Mesenchymal stem cell (in vitro differentiated cells and primary cell): ENCODE data around the gene NUP214.

Source experiments
- DNase-seq: peaks from one replicate; pipeline ENCODE4 v3.0.0-alpha.2; 2013
- H2AFZ ChIP-seq: one replicate; pipeline ENCODE4 v1.6.1; 2013; ENCODE audit warnings: low read depth, mild to moderate bottlenecking, control low read depth, inconsistent platforms, low read length, moderate library complexity
- H2AK5ac ChIP-seq: 2 replicates; pipeline ENCODE4 v1.6.1; 2013; ENCODE audit warnings: low read length, moderate library complexity, mild to moderate bottlenecking, inconsistent platforms; ENCODE audit not compliant: severe bottlenecking
- H2BK120ac ChIP-seq: one replicate; pipeline ENCODE4 v1.6.1; 2013; ENCODE audit warnings: low read depth, mild to moderate bottlenecking, inconsistent platforms, low read length, moderate library complexity
- H2BK12ac ChIP-seq, 2 experiments: one replicate each; pipeline ENCODE4 v1.6.1; 2013; ENCODE audit warnings: inconsistent platforms in 2 of 2, low read length in 2 of 2, mild to moderate bottlenecking in 2 of 2, moderate library complexity in 2 of 2, control low read depth in 1 of 2
- H2BK15ac ChIP-seq: one replicate; pipeline ENCODE4 v1.6.1; 2013; ENCODE audit warnings: mild to moderate bottlenecking, low read depth, inconsistent platforms; ENCODE audit not compliant: poor library complexity, severe bottlenecking
- H2BK5ac ChIP-seq: 2 replicates; pipeline ENCODE4 v1.6.1; 2013; ENCODE audit warnings: low read depth, mild to moderate bottlenecking, low read length, control low read depth, inconsistent platforms; ENCODE audit not compliant: poor library complexity, severe bottlenecking
- H3K14ac ChIP-seq, 2 experiments: one replicate each; pipeline ENCODE4 v1.6.1; 2013; ENCODE audit warnings: inconsistent platforms in 2 of 2, low read length in 2 of 2, control low read depth in 1 of 2, mild to moderate bottlenecking in 1 of 2, moderate library complexity in 1 of 2
- H3K18ac ChIP-seq, 2 experiments: one replicate each; pipeline ENCODE4 v1.6.1; 2013; ENCODE audit warnings: inconsistent platforms in 2 of 2, low read length in 2 of 2, control low read depth in 1 of 2, low read depth in 1 of 2, mild to moderate bottlenecking in 1 of 2
- H3K23ac ChIP-seq, 2 experiments: one replicate each; pipeline ENCODE4 v1.6.1; 2013; ENCODE audit warnings: inconsistent platforms in 2 of 2, low read length in 2 of 2, mild to moderate bottlenecking in 2 of 2, moderate library complexity in 2 of 2, control low read depth in 1 of 2
- H3K27ac ChIP-seq: 2 replicates; pipeline ENCODE4 v1.5.1; 2013; ENCODE audit warnings: mild to moderate bottlenecking, moderate library complexity, low read length, control low read depth, inconsistent platforms; ENCODE audit not compliant: poor library complexity, severe bottlenecking
- H3K27me3 ChIP-seq, 2 experiments: 2 replicates each; pipeline versions ENCODE4 v1.6.1 to v1.7.0; 2013; ENCODE audit warnings: low read length in 2 of 2, mild to moderate bottlenecking in 2 of 2, moderate library complexity in 2 of 2, control low read depth in 1 of 2, inconsistent platforms in 1 of 2; ENCODE audit not compliant: control insufficient read depth in 1 of 2, insufficient read depth in 1 of 2
- H3K36me3 ChIP-seq, 2 experiments: 2 replicates each; pipeline versions ENCODE4 v1.6.1 to v1.7.0; 2013; ENCODE audit warnings: low read length in 2 of 2, control low read depth in 1 of 2, inconsistent platforms in 1 of 2, low read depth in 1 of 2, mild to moderate bottlenecking in 1 of 2; ENCODE audit not compliant: insufficient read depth in 2 of 2, control insufficient read depth in 1 of 2
- H3K4ac ChIP-seq, 2 experiments: one replicate each; pipeline ENCODE4 v1.6.1; 2013; ENCODE audit warnings: inconsistent platforms in 2 of 2, low read length in 2 of 2, mild to moderate bottlenecking in 2 of 2, moderate library complexity in 2 of 2, control low read depth in 1 of 2, low read depth in 1 of 2
- H3K4me1 ChIP-seq: 2 replicates; pipeline ENCODE4 v1.6.1; 2013; ENCODE audit warnings: low read depth, low read length, control low read depth; ENCODE audit not compliant: control insufficient read depth, insufficient read depth
- H3K4me2 ChIP-seq: 2 replicates; pipeline ENCODE4 v1.6.1; 2013; ENCODE audit warnings: low read length, mild to moderate bottlenecking, inconsistent platforms; ENCODE audit not compliant: poor library complexity, severe bottlenecking
- H3K4me3 ChIP-seq, 2 experiments: 2 replicates each; pipeline versions ENCODE4 v1.5.1 to v1.7.0; 2013; ENCODE audit warnings: low read length in 2 of 2, mild to moderate bottlenecking in 2 of 2, control low read depth in 1 of 2, low read depth in 1 of 2; ENCODE audit not compliant: insufficient read depth in 1 of 2
- H3K79me1 ChIP-seq: replicated peaks from 2 replicates; pipeline ENCODE4 v1.6.1; 2013; ENCODE audit warnings: mild to moderate bottlenecking, control low read depth, low read length, inconsistent platforms; ENCODE audit not compliant: poor library complexity, severe bottlenecking
- H3K9ac ChIP-seq: 2 replicates; pipeline ENCODE4 v1.7.0; 2013; ENCODE audit warnings: mild to moderate bottlenecking, low read length, moderate library complexity
- H3K9me3 ChIP-seq: 2 replicates; pipeline ENCODE4 v1.7.0; 2013; ENCODE audit warnings: mild to moderate bottlenecking, low read length; ENCODE audit not compliant: control insufficient read depth
- H4K8ac ChIP-seq: one replicate; pipeline ENCODE4 v1.6.1; 2013; ENCODE audit warnings: inconsistent platforms, mild to moderate bottlenecking, low read length, moderate library complexity
- H4K91ac ChIP-seq: one replicate; pipeline ENCODE4 v1.6.1; 2013; ENCODE audit warnings: mild to moderate bottlenecking, low read length, inconsistent platforms
- WGBS: methylation state at CpG from one replicate; pipeline ENCODE4 v1.1.7; 2013; ENCODE audit warnings: mixed read lengths; 5-methylcytosine and 5-hydroxymethylcytosine counted together

NUP214 gene

DNA sequence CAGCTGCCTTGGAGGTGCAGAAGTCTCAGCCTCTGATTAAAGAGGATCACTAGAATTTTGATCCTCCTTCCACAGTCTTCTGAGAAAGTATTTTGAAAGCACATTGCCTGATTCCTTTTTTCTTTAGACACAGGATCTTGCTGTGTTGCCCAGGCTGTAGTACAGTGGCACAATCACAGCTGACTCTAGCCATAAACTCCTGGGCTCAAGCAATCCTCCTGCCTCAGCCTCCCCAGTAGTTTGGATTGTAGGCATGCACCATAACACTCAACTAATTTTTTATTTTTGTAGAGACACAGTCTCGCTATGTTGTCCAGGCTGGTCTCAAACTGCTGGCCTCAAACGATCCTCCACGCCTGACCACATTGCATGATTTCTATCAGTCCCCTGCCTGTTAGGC, 76.5 kb downstream of the NUP214 start:
- no peaks in the 10 kb centered on the region for H3K4me1 ChIP-seq
- H3K4ac ChIP-seq = no peak overlapping the region
- no peak overlapping the region for H2BK120ac ChIP-seq
- peaks cover 29% of the 10 kb centered on the region for H3K79me1 ChIP-seq
- H4K8ac ChIP-seq = no peak overlapping the region
- H2BK15ac ChIP-seq = no peak overlapping the region
- DNase-seq = no peak
- no peak overlapping the region for H3K27ac ChIP-seq
- H3K14ac ChIP-seq = no peak overlapping the region
- H3K36me3 ChIP-seq = peaks cover 52 to 87% of the 10 kb centered on the region in 2 experiments
- H3K4me2 ChIP-seq = no peak overlapping the region
- H2AK5ac ChIP-seq = no peak overlapping the region
- 97% methylated on average over 3 of the region's 3 CpGs for WGBS
- no peak overlapping the region for H3K18ac ChIP-seq
- no peak overlapping the region for H3K4me3 ChIP-seq
- no peak overlapping the region for H3K9ac ChIP-seq
- H2AFZ ChIP-seq = no peak overlapping the region
- no peak overlapping the region for H3K23ac ChIP-seq
- H2BK12ac ChIP-seq = no peak overlapping the region
- no peak overlapping the region for H2BK5ac ChIP-seq
- H3K9me3 ChIP-seq = no peaks in the 10 kb centered on the region
- H4K91ac ChIP-seq = no peak overlapping the region
- no peaks in the 10 kb centered on the region for H3K27me3 ChIP-seq

DNA sequence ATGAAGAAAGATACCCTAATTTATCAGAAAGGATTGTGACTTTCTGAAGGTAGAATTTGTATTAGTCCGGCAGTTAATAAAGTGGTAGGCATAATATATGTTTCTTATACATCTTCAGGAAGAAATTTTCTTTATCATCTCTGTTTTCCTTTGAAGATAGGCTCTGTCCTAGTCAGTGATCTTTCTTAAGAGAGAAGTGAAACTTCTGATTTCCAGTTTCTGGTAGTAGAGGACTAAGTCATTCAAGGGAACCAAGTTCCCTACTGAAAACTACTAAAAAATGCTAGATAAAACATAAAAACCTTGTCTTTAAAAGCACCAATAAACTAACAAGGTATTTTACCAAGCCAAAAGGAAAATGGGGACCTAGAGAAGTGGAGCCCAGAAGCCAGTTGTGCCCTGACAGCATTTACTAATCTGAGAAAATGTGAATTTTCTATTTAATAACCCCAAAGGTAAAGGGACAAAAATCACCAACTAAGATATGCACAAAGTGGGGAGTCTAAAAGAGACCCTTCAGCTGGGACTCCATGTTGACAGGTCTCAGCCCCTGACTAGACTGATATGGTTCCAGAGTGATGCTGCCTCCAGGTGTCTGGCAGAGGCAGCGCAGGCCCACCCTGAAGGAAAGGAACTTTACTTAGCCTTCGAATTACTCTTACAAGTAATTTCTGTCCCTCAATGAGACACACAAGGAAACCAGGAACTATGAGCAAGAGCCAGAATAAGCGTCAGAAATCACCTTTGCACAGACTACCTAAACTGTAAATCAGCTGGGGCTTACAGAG, 78.2 kb downstream of the NUP214 start:
- Histone ChIP-seq H3K36me3 (peaks cover 42 to 84% of the 10 kb centered on the region in 2 experiments), H3K79me1 (peaks cover 19% of the 10 kb centered on the region), H3K14ac (no peak overlapping the region), H3K9ac (no peak overlapping the region), H3K4ac (no peak overlapping the region), H3K27me3 (no peaks in the 10 kb centered on the region), H2BK120ac (no peak overlapping the region), H2BK5ac (no peak overlapping the region), H3K4me2 (no peak overlapping the region), H4K91ac (no peak overlapping the region), H2AK5ac (no peak overlapping the region), H3K4me1 (no peaks in the 10 kb centered on the region), H3K18ac (no peak overlapping the region), H3K23ac (no peak overlapping the region), H3K4me3 (no peak overlapping the region), H2AFZ (no peak overlapping the region), H2BK12ac (no peak overlapping the region), H2BK15ac (no peak overlapping the region), H3K9me3 (no peaks in the 10 kb centered on the region), H3K27ac (no peak overlapping the region), H4K8ac (no peak overlapping the region)
- WGBS = 100% methylated on average over 3 of the region's 4 CpGs
- DNase-seq = no peak

DNA sequence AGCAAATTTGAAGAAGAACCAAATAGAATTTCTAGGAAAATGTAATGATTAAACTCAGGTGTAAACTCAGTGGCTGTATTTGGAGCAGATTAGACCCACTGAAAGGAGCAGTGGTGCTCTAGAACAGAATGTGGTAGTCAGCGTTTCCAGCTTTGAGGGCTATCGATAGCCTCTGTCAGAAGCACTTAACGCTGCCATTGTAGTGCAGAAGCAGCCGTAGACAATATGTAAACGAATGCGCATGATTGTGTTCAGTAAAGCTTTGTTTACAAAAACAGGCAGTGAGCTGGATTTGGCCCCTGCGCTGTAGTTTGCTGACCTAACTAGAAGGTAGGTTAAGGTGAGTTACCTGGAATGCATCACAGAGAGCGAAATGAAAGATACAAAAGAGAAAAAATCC, 78.9 kb downstream of the NUP214 start:
- no peak overlapping the region for H2BK5ac ChIP-seq
- H3K36me3 ChIP-seq = peaks cover 45 to 77% of the 10 kb centered on the region in 2 experiments
- H3K18ac ChIP-seq = no peak overlapping the region
- H3K9ac ChIP-seq = no peak overlapping the region
- no peak overlapping the region for H2AK5ac ChIP-seq
- no peak overlapping the region for H3K4me2 ChIP-seq
- peak overlapping the region; percentile 46 for H4K91ac ChIP-seq
- no peak overlapping the region for H3K4me3 ChIP-seq
- no peak overlapping the region for H3K23ac ChIP-seq
- no peak overlapping the region for H3K4ac ChIP-seq
- no peaks in the 10 kb centered on the region for H3K9me3 ChIP-seq
- no peak overlapping the region for H2BK120ac ChIP-seq
- H3K27ac ChIP-seq = no peak overlapping the region
- H2BK15ac ChIP-seq = no peak overlapping the region
- 85% methylated on average over 7 of the region's 8 CpGs for WGBS
- H2AFZ ChIP-seq = no peak overlapping the region
- H3K4me1 ChIP-seq = no peaks in the 10 kb centered on the region
- peaks cover 15% of the 10 kb centered on the region for H3K79me1 ChIP-seq
- DNase-seq = no peak
- H4K8ac ChIP-seq = no peak overlapping the region
- no peak overlapping the region for H2BK12ac ChIP-seq
- H3K14ac ChIP-seq = no peak overlapping the region
- no peaks in the 10 kb centered on the region for H3K27me3 ChIP-seq

DNA sequence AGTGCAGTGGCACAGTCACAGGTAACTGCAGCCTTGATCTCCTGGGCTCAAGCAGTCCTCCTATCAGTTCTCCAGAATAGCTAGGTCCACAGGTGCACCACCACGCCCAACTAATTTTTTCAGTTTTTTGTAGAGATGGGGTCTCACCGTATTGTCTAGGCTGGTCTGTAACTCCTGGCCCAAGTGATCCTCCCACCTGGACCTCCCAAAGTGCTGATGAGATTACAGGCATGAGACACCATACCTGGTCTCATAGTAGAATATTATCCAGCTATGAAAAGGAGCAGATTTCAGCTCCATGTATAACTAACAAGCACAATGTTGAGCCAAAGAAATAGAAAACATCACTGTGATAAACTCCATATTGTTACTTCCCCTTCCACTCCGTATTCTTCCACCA, 81.1 kb downstream of the NUP214 start:
- H4K91ac ChIP-seq = no peak overlapping the region
- H2BK5ac ChIP-seq = no peak overlapping the region
- no peak overlapping the region for H2BK15ac ChIP-seq
- H2BK12ac ChIP-seq = no peak overlapping the region
- no peak for DNase-seq
- H3K14ac ChIP-seq = no peak overlapping the region
- no peak overlapping the region for H3K4me3 ChIP-seq
- no peak overlapping the region for H2BK120ac ChIP-seq
- no peak overlapping the region for H2AFZ ChIP-seq
- no peak overlapping the region for H3K4ac ChIP-seq
- H3K23ac ChIP-seq = no peak overlapping the region
- H3K18ac ChIP-seq = no peak overlapping the region
- H3K36me3 ChIP-seq = peaks cover 38 to 75% of the 10 kb centered on the region in 2 experiments
- no peaks in the 10 kb centered on the region for H3K9me3 ChIP-seq
- WGBS = 100% methylated on average over 3 of the region's 3 CpGs
- H3K27ac ChIP-seq = no peak overlapping the region
- no peaks in the 10 kb centered on the region for H3K4me1 ChIP-seq
- H3K4me2 ChIP-seq = no peak overlapping the region
- H4K8ac ChIP-seq = no peak overlapping the region
- no peak overlapping the region for H3K9ac ChIP-seq
- no peak overlapping the region for H2AK5ac ChIP-seq
- H3K27me3 ChIP-seq = no peaks in the 10 kb centered on the region
- peaks cover 13% of the 10 kb centered on the region for H3K79me1 ChIP-seq
